PC-9 (cell line): Measurements from ENCODE around the gene MTERF1. TPM values are rescaled to one million over a fixed set of nuclear protein-coding genes. Genes with fewer than 3 reads are reported as not detected.
A peak's percentile ranks its signal among the peaks of the same experiment; 100 is the strongest.
"Not testable (repeated sequence)": the region's sequence is repeated elsewhere in the genome, so short reads cannot be mapped to it uniquely, and the experiment has no call there.

Experiments used
- BruUV-seq: library from RNA; stranded (reverse); fragments of 400-500 nt; replicated peaks from 2 replicates; lab custom pipeline; 2021; lab: Mats Ljungman, UMichigan
- CTCF ChIA-PET: fragments of 300-600 bp; sonication (Branson Sonifier 250); formaldehyde crosslinking; loops from one replicate; lab custom pipeline; 2022; ENCODE audit warnings: antibody characterized with exemption; lab: Charles Lee
- POLR2A ChIA-PET: fragments of 300-600 bp; sonication (Branson Sonifier 250); formaldehyde crosslinking; loops from one replicate; lab custom pipeline; 2022; ENCODE audit warnings: antibody characterized with exemption; ENCODE audit not compliant: unreplicated experiment; lab: Charles Lee
- DNase-seq, 2 experiments: peaks; one replicate each; pipeline versions ENCODE4 v3.0.0 to v3.0.0-alpha.2; 2015 to 2022; ENCODE audit warnings: mixed read lengths in 1 of 2
- H2AFZ ChIP-seq: fragments of 200-600 bp; sonication (generic); 2 replicates; pipeline ENCODE4 v1.8.1; 2017; ENCODE audit warnings: antibody characterized with exemption
- H3F3A ChIP-seq: fragments of 200-600 bp; sonication (generic); 2 replicates; pipeline ENCODE4 v1.8.1; 2017; ENCODE audit warnings: antibody characterized with exemption, mild to moderate bottlenecking, low read depth; ENCODE audit not compliant: insufficient read depth
- H3K27ac ChIP-seq: fragments of 200-600 bp; sonication (generic); 2 replicates; pipeline ENCODE4 v1.6.1; 2016; ENCODE audit warnings: mixed run types
- H3K27me3 ChIP-seq: fragments of 200-600 bp; sonication (generic); 2 replicates; pipeline ENCODE4 v1.6.1; 2016; ENCODE audit warnings: low read depth, mixed run types; ENCODE audit not compliant: insufficient read depth
- H3K36me3 ChIP-seq: fragments of 200-600 bp; sonication (generic); 2 replicates; pipeline ENCODE4 v1.6.1; 2016; ENCODE audit warnings: low read depth, mixed run types
- H3K4me1 ChIP-seq: fragments of 200-600 bp; sonication (generic); replicated peaks from 2 replicates; pipeline ENCODE4 v1.6.1; 2016; ENCODE audit warnings: mixed run types; ENCODE audit not compliant: insufficient read depth
- H3K4me2 ChIP-seq: fragments of 200-600 bp; sonication (generic); 2 replicates; pipeline ENCODE4 v1.6.1; 2017; ENCODE audit warnings: mixed run types
- H3K4me3 ChIP-seq: fragments of 200-600 bp; sonication (generic); 2 replicates; pipeline ENCODE4 v1.6.1; 2016; ENCODE audit warnings: mixed run types
- H3K79me2 ChIP-seq: fragments of 200-600 bp; sonication (generic); 2 replicates; pipeline ENCODE4 v1.6.1; 2017; ENCODE audit warnings: low read depth, mixed run types
- H3K9me2 ChIP-seq: fragments of 200-600 bp; sonication (generic); 2 replicates; pipeline ENCODE4 v1.8.1; 2017; ENCODE audit warnings: mild to moderate bottlenecking; ENCODE audit not compliant: insufficient read depth
- H3K9me3 ChIP-seq: fragments of 200-600 bp; sonication (generic); 2 replicates; pipeline ENCODE4 v1.8.1; 2016; ENCODE audit warnings: low read depth; ENCODE audit not compliant: insufficient read depth
- H4K20me1 ChIP-seq: fragments of 200-600 bp; sonication (generic); 2 replicates; pipeline ENCODE4 v1.8.1; 2017; ENCODE audit not compliant: insufficient read depth
- EZH2 ChIP-seq: fragments of 200-600 bp; sonication (generic); IDR thresholded peaks from 2 replicates; pipeline ENCODE4 v1.8.0; 2017; ENCODE audit warnings: antibody characterized with exemption, low read depth
- intact Hi-C: fragments of 100-400 bp; cut with micrococcal nuclease; formaldehyde crosslinking; loops from one replicate; pipeline ENCODE4 v1.10.0; 2022; ENCODE audit not compliant: unreplicated experiment
- total RNA-seq: library from RNA; stranded (reverse); gene quantifications from 2 replicates; pipeline ENCODE4 v1.2.3, GENCODE V29; 2021
- TF ChIP-seq, protein P1 (sequence below): fragments of 200-600 bp; sonication (generic); conservative IDR thresholded peaks from 2 replicates; pipeline ENCODE4 v1.6.1; 2017; ENCODE audit warnings: mixed run types, antibody characterized with exemption, mild to moderate bottlenecking, moderate library complexity

MTERF1 gene
- total RNA-seq, 1 experiment from 2014 or later: 16.9 TPM

- CTCF ChIA-PET: interaction anchor here (0.8 kb wide), 1 partner anchor 12 kb away, joined by 3 read pairs; the partner anchor contains the start of gene MTERF1
- H3K4me2 ChIP-seq: 0 out of 2 replicates have a peak overlapping the region, but pooled peaks have one; percentile 18
- TF ChIP-seq EZH2: no peak
- TF ChIP-seq, protein P1, sequence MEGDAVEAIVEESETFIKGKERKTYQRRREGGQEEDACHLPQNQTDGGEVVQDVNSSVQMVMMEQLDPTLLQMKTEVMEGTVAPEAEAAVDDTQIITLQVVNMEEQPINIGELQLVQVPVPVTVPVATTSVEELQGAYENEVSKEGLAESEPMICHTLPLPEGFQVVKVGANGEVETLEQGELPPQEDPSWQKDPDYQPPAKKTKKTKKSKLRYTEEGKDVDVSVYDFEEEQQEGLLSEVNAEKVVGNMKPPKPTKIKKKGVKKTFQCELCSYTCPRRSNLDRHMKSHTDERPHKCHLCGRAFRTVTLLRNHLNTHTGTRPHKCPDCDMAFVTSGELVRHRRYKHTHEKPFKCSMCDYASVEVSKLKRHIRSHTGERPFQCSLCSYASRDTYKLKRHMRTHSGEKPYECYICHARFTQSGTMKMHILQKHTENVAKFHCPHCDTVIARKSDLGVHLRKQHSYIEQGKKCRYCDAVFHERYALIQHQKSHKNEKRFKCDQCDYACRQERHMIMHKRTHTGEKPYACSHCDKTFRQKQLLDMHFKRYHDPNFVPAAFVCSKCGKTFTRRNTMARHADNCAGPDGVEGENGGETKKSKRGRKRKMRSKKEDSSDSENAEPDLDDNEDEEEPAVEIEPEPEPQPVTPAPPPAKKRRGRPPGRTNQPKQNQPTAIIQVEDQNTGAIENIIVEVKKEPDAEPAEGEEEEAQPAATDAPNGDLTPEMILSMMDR: no peak
Observed at GRCh38 chr7:91892821-91893340, 12.4 kb upstream of the MTERF1 start.

DNA sequence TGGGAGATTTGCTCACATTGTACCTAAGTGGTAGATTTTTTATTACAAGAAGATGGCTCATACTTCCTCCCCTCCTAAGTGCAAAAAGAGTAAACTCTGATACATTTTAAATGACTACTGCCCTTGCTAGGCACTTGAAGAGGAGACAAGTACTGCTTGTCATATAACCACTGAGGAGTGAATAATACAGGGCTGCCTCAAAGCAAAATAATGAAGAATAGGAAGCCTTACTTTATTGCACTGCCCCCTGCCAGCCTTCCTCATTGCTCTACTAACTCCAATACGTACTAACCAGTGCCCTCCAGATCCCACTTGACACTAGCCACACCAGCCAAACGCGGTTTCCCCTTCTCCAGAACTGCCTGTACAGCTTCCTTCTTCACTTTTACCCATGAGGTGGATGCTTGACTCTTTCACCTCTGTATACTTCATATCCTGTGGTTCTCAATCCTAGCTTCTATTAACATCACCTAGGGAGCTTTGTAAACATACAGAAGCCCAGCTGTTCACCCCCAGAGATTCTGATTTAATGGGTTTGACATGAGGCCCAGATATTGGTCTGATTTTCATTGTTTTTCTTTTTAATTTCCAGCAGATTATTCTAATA lies 11.7 kb upstream of the MTERF1 start:
- no peaks in the 10 kb centered on the region for H3K36me3 ChIP-seq
- ChIA-PET CTCF (interaction anchor here (0.8 kb wide), 1 partner anchor 12 kb away, joined by 3 read pairs; the partner anchor contains the start of gene MTERF1), POLR2A (interaction anchor here (0.6 kb wide), 1 partner anchor 697 kb away, joined by 4 read pairs; no protein-coding TSS in a partner anchor)
- H3K4me3 ChIP-seq: no peak overlapping the region
- H3K79me2 ChIP-seq: no peaks in the 10 kb centered on the region
- H3K4me2 ChIP-seq: no peak overlapping the region
- H4K20me1 ChIP-seq: no peaks in the 10 kb centered on the region
- H3K27me3 ChIP-seq: no peaks in the 10 kb centered on the region
- H3K4me1 ChIP-seq: 0 out of 2 replicates have a peak, but pooled peaks cover 8% of the 10 kb centered on the region
- peak overlapping the region; percentile 46 for H2AFZ ChIP-seq
- no peaks in the 10 kb centered on the region for H3K9me2 ChIP-seq
- BruUV-seq: no TSS peak
- no peak for DNase-seq
- H3K27ac ChIP-seq: no peak overlapping the region
- no peaks in the 10 kb centered on the region for H3K9me3 ChIP-seq
- 0 out of 2 replicates have a peak, but pooled peaks cover 6% of the 10 kb centered on the region for H3F3A ChIP-seq
- intact Hi-C loops: no loop called here
- no peak for TF ChIP-seq EZH2
- TF ChIP-seq, protein P1: no peak

More at GRCh38 chr7:91892821-91893340, 12.4 kb upstream of the MTERF1 start:
- intact Hi-C loops: no loop called here
- peak overlapping the region; percentile 46 for H2AFZ ChIP-seq
- H3K36me3 ChIP-seq: no peaks in the 10 kb centered on the region
- H4K20me1 ChIP-seq: no peaks in the 10 kb centered on the region
- peak; percentile 10 to 64 for DNase-seq
- H3K79me2 ChIP-seq: no peaks in the 10 kb centered on the region
- 0 out of 2 replicates have a peak, but pooled peaks cover 8% of the 10 kb centered on the region for H3K4me1 ChIP-seq
- H3K9me3 ChIP-seq: no peaks in the 10 kb centered on the region
- no peaks in the 10 kb centered on the region for H3K9me2 ChIP-seq
- no peak overlapping the region for H3K27ac ChIP-seq
- H3F3A ChIP-seq: 0 out of 2 replicates have a peak, but pooled peaks cover 6% of the 10 kb centered on the region
- no peak overlapping the region for H3K4me3 ChIP-seq
- H3K27me3 ChIP-seq: no peaks in the 10 kb centered on the region
- POLR2A ChIA-PET: interaction anchor here (0.6 kb wide), 1 partner anchor 50 kb away, joined by 6 read pairs; no protein-coding TSS in a partner anchor
- no TSS peak for BruUV-seq

GRCh38 chr7:91888271-91889175 lies 8.0 kb upstream of the MTERF1 start:
- DNase-seq, intact Hi-C loops, H3K4me3 ChIP-seq, H3F3A ChIP-seq, H3K9me2 ChIP-seq, H3K36me3 ChIP-seq, POLR2A ChIA-PET, H3K27ac ChIP-seq, BruUV-seq, CTCF ChIA-PET, H3K4me2 ChIP-seq, H4K20me1 ChIP-seq, H3K4me1 ChIP-seq, H2AFZ ChIP-seq, H3K9me3 ChIP-seq, H3K27me3 ChIP-seq, H3K79me2 ChIP-seq: not testable (repeated sequence)

DNA sequence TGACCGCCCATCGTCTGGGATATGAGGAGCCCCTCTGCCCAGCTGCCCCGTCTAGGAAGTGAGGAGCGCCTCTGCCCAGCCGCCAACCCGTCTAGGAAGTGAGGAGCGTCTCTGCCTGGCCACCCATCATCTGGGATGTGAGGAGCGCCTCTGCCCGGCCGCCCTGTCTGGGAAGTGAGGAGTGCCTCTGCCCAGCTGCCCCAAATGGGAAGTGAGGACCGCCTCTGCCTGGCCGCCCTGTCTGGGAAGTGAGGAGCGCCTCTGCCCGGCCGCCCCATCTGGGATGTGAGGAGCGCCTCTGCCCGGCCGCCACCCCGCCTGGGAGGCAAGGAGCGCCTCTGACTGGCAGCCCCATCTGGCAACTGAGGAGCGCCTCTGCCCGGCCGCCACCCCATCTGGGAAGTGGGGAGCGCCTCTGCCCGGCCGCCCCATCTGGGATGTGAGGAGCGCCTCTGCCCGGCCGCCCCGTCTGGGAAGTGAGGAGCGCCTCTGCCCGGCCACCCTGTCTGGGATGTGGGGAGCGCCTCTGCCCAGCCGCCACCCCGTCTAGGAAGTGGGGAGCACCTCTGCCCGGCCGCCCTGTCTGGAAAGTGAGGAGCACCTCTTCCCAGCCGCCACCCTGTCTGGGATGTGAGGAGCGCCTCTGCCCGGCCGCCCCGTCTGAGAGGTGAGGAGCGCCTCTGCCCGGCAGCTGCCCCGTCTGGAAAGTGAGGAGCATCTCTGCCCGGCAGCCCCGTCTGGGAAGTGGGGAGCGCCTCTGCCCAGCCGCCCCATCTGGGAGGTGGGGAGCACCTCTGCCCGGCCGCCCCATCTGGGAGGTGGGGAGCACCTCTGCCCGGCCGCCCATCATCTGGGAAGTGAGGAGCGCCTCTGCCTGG lies 7.1 kb upstream of the MTERF1 start:
- DNase-seq, POLR2A ChIA-PET, H3K36me3 ChIP-seq, H3F3A ChIP-seq, intact Hi-C loops, H3K27me3 ChIP-seq, BruUV-seq, H3K4me3 ChIP-seq, H3K9me2 ChIP-seq, H4K20me1 ChIP-seq, H3K4me2 ChIP-seq, H3K9me3 ChIP-seq, H3K27ac ChIP-seq, H3K79me2 ChIP-seq, H3K4me1 ChIP-seq, H2AFZ ChIP-seq, CTCF ChIA-PET: not testable (repeated sequence)
